HCT116 (cell line): Measurements from ENCODE around the gene C2orf76.

ENCODE experiments used
- CEBPB ChIP-seq: IDR thresholded peaks from 2 replicates; pipeline ENCODE4 v1.6.1; 2012; ENCODE audit warnings: low read depth
- EZH2 ChIP-seq: fragments of 200-600 bp; sonication (generic); IDR thresholded peaks from 2 replicates; pipeline ENCODE4 v1.6.1; 2017; ENCODE audit warnings: antibody characterized with exemption, mixed run types
- EZH2phosphoT487 ChIP-seq: fragments of 200-600 bp; IDR thresholded peaks from 2 replicates; pipeline ENCODE4 v1.6.1; 2018; ENCODE audit warnings: antibody characterized with exemption, borderline replicate concordance
- MAX ChIP-seq: IDR thresholded peaks from 2 replicates; pipeline ENCODE4 v1.6.1; 2012
- POLR2A ChIP-seq: IDR thresholded peaks from 2 replicates; pipeline ENCODE4 v1.7.0; 2011; ENCODE audit warnings: borderline replicate concordance; ENCODE audit not compliant: insufficient read depth, insufficient read length; ENCODE audit errors: extremely low read depth
- POLR2AphosphoS5 ChIP-seq: IDR thresholded peaks from 2 replicates; pipeline ENCODE4 v1.6.1; 2011; ENCODE audit warnings: mild to moderate bottlenecking, low read depth, low read length, moderate library complexity
- RAD21 ChIP-seq: IDR thresholded peaks from 2 replicates; pipeline ENCODE4 v1.6.1; 2012; ENCODE audit warnings: low read depth, mild to moderate bottlenecking
- ZBTB33 ChIP-seq: IDR thresholded peaks from 2 replicates; pipeline ENCODE4 v1.6.1; 2011; ENCODE audit warnings: mild to moderate bottlenecking, low read length, moderate library complexity; ENCODE audit not compliant: insufficient replicate concordance; ENCODE audit errors: extremely low read depth
- ZFX ChIP-seq: fragments of 450-650 bp; IDR thresholded peaks from 2 replicates; pipeline ENCODE4 v1.6.1; 2017
- ZNF274 ChIP-seq: fragments of 200-500 bp; sonication (Bioruptor generic); IDR thresholded peaks from 2 replicates; pipeline ENCODE4 v1.6.1; 2014; ENCODE audit warnings: mild to moderate bottlenecking, low read depth, low read length, inconsistent platforms
- TF ChIP-seq, protein P1 (sequence below), 3 experiments: fragments of 200-600 bp in 1 of 3; sonication (generic) in 1 of 3; IDR thresholded peaks in 2 of 3; conservative IDR thresholded peaks in 1 of 3; 2 replicates each; pipeline ENCODE4 v1.5.1; 2012 to 2017; ENCODE audit warnings: low read depth in 2 of 3, low read length in 2 of 3, antibody characterized with exemption in 1 of 3, borderline replicate concordance in 1 of 3, control low read depth in 1 of 3, mild to moderate bottlenecking in 1 of 3, mixed read lengths in 1 of 3, mixed run types in 1 of 3, moderate library complexity in 1 of 3; ENCODE audit not compliant: insufficient read depth in 1 of 3
- TF ChIP-seq, protein P2 (sequence below): IDR thresholded peaks from 2 replicates; pipeline ENCODE4 v1.6.1; 2012; ENCODE audit warnings: low read depth

DNA sequence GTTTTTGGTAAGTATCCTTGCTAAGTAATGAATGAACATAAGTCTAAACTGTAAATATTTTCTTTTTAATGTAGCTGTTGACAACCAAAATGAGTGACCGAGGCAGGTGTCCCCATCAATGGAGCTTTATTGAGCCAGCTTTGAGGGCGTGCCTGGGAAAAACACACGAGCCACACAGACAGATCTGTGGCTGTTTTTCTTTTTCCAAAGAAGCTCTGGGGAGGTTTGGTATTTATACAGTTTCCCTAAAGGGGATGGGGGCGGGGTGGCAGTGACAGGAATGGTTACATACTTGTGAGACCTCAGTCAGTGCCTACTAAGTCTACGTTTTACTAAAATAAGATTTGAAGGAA, 11.3 kb upstream of the C2orf76 start:
- TF ChIP-seq, protein P1, sequence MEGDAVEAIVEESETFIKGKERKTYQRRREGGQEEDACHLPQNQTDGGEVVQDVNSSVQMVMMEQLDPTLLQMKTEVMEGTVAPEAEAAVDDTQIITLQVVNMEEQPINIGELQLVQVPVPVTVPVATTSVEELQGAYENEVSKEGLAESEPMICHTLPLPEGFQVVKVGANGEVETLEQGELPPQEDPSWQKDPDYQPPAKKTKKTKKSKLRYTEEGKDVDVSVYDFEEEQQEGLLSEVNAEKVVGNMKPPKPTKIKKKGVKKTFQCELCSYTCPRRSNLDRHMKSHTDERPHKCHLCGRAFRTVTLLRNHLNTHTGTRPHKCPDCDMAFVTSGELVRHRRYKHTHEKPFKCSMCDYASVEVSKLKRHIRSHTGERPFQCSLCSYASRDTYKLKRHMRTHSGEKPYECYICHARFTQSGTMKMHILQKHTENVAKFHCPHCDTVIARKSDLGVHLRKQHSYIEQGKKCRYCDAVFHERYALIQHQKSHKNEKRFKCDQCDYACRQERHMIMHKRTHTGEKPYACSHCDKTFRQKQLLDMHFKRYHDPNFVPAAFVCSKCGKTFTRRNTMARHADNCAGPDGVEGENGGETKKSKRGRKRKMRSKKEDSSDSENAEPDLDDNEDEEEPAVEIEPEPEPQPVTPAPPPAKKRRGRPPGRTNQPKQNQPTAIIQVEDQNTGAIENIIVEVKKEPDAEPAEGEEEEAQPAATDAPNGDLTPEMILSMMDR (IDR thresholded peaks at IDR 0.05 in 2 of 3, conservative IDR thresholded peaks at IDR 0.05 in 1 of 3; ENCODE audit: borderline replicate concordance in 1 of 3, insufficient read depth in 1 of 3, low read depth in 2 of 3, low read length in 2 of 3): no peak
- TF ChIP-seq ZNF274 (no peak), EZH2phosphoT487 (no peak), CEBPB (no peak), EZH2 (no peak), MAX (no peak), RAD21 (no peak), ZBTB33 (no peak), POLR2A (no peak), POLR2AphosphoS5 (no peak), ZFX (no peak)
- TF ChIP-seq, protein P2, sequence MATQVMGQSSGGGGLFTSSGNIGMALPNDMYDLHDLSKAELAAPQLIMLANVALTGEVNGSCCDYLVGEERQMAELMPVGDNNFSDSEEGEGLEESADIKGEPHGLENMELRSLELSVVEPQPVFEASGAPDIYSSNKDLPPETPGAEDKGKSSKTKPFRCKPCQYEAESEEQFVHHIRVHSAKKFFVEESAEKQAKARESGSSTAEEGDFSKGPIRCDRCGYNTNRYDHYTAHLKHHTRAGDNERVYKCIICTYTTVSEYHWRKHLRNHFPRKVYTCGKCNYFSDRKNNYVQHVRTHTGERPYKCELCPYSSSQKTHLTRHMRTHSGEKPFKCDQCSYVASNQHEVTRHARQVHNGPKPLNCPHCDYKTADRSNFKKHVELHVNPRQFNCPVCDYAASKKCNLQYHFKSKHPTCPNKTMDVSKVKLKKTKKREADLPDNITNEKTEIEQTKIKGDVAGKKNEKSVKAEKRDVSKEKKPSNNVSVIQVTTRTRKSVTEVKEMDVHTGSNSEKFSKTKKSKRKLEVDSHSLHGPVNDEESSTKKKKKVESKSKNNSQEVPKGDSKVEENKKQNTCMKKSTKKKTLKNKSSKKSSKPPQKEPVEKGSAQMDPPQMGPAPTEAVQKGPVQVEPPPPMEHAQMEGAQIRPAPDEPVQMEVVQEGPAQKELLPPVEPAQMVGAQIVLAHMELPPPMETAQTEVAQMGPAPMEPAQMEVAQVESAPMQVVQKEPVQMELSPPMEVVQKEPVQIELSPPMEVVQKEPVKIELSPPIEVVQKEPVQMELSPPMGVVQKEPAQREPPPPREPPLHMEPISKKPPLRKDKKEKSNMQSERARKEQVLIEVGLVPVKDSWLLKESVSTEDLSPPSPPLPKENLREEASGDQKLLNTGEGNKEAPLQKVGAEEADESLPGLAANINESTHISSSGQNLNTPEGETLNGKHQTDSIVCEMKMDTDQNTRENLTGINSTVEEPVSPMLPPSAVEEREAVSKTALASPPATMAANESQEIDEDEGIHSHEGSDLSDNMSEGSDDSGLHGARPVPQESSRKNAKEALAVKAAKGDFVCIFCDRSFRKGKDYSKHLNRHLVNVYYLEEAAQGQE: no peak
